Upper lobe of left lung (tissue), 6 donors: ENCODE results near the gene GADD45A. TPM values are rescaled to one million over a fixed set of nuclear protein-coding genes. Genes with fewer than 3 reads are reported as not detected.

Experiments
- ATAC-seq, 2 donors: fragments of 200-7000 bp; cut with Tn5 transposase; one replicate each; pipeline ENCODE4 v1.9.1; 2022; ENCODE audit warnings: mild to moderate bottlenecking in 2 of 2, moderate library complexity in 2 of 2; ENCODE audit not compliant: low FRiP score in 2 of 2
- DNase-seq, 2 donors: peaks; one replicate each; pipeline ENCODE4 v3.0.0-alpha.2; 2019 to 2020
- H3K27ac ChIP-seq, 4 donors: fragments of 200-600 bp; sonication (generic); one replicate each; pipeline ENCODE4 v1.5.1; 2016 to 2019
- H3K27me3 ChIP-seq, 4 donors: fragments of 200-600 bp; sonication (generic); one replicate each; pipeline ENCODE4 v1.5.1; 2017 to 2019
- H3K36me3 ChIP-seq, 4 donors: fragments of 200-600 bp; sonication (generic); one replicate each; pipeline ENCODE4 v1.5.1; 2016 to 2019
- H3K4me1 ChIP-seq, 4 donors: fragments of 200-600 bp; sonication (generic); one replicate each; pipeline ENCODE4 v1.5.1; 2018 to 2019
- H3K4me3 ChIP-seq, 4 donors: fragments of 200-600 bp; sonication (generic); one replicate each; pipeline ENCODE4 v1.5.1; 2017 to 2019; ENCODE audit warnings: mild to moderate bottlenecking in 2 of 4, moderate library complexity in 1 of 4
- H3K9me3 ChIP-seq, 4 donors: fragments of 200-600 bp; sonication (generic); one replicate each; pipeline ENCODE4 v1.5.1; 2018 to 2019
- CTCF ChIP-seq, 6 experiments: fragments of 450-650 bp in 4 of 6; fragments of 200-600 bp in 2 of 6; sonication (generic) in 2 of 6; IDR thresholded peaks; one replicate each; pipeline ENCODE4 v1.5.1; 2016 to 2019; ENCODE audit warnings: antibody characterized with exemption in 6 of 6
- EP300 ChIP-seq, 4 donors: sonication (generic); formaldehyde crosslinking; IDR thresholded peaks; one replicate each; pipeline ENCODE4 v1.5.1; 2017; ENCODE audit warnings: antibody characterized with exemption in 4 of 4, control low read depth in 2 of 4
- POLR2A ChIP-seq, 4 donors: fragments of 450-650 bp; IDR thresholded peaks; one replicate each; pipeline ENCODE4 v1.5.1; 2016 to 2017; ENCODE audit warnings: antibody characterized with exemption in 4 of 4, mild to moderate bottlenecking in 2 of 4
- POLR2AphosphoS5 ChIP-seq, 2 donors: sonication (generic); formaldehyde crosslinking; IDR thresholded peaks; one replicate each; pipeline ENCODE4 v1.5.1; 2017; ENCODE audit warnings: antibody characterized with exemption in 2 of 2
- WGBS, 2 donors: methylation state at CpG; one replicate each; pipeline ENCODE4 v1.1.5; 2017 to 2018; 5-methylcytosine and 5-hydroxymethylcytosine counted together
- total RNA-seq, 6 donors: library from RNA; depleted of rRNA in 4 of 6; stranded (reverse); fragments of >200 nt in 4 of 6; gene quantifications; one replicate each; pipeline versions ENCODE4 v1.1.0 to v1.2.1, GENCODE V29; 2016 to 2021
- donor health status: DM: no; HTN: no; CAD: no; lungs with moderate emphysema.
- donor health status: DM: no; HTN: yes; CAD: no; lungs with severe emphysema.

The GADD45A gene
- total RNA-seq, 6 donors from 2014 or later = 21.7 to 45.6 (median 28.2) TPM

- no peaks in the 10 kb centered on the region for H3K36me3 ChIP-seq
- no peak overlapping the region for H3K4me3 ChIP-seq
- peaks cover 12 to 24% (median 21%) of the 10 kb centered on the region in 4 donors for H3K4me1 ChIP-seq
- H3K27me3 ChIP-seq = no peaks in the 10 kb centered on the region
- ATAC-seq (no peak), DNase-seq (no peak)
- no peak overlapping the region for H3K27ac ChIP-seq
- 69 to 70% methylated on average over 2 of the region's 2 CpGs for WGBS, 2 donors
- TF ChIP-seq CTCF (IDR thresholded peaks at IDR 0.05) = no peak
- no peak for TF ChIP-seq EP300 (IDR thresholded peaks at IDR 0.05)
- no peak for TF ChIP-seq POLR2A (IDR thresholded peaks at IDR 0.05)
- TF ChIP-seq POLR2AphosphoS5 (IDR thresholded peaks at IDR 0.05) = no peak
- H3K9me3 ChIP-seq = no peaks in the 10 kb centered on the region
Observed at GRCh38 chr1:67721650-67722291, 36.8 kb downstream of the GADD45A start.

DNA sequence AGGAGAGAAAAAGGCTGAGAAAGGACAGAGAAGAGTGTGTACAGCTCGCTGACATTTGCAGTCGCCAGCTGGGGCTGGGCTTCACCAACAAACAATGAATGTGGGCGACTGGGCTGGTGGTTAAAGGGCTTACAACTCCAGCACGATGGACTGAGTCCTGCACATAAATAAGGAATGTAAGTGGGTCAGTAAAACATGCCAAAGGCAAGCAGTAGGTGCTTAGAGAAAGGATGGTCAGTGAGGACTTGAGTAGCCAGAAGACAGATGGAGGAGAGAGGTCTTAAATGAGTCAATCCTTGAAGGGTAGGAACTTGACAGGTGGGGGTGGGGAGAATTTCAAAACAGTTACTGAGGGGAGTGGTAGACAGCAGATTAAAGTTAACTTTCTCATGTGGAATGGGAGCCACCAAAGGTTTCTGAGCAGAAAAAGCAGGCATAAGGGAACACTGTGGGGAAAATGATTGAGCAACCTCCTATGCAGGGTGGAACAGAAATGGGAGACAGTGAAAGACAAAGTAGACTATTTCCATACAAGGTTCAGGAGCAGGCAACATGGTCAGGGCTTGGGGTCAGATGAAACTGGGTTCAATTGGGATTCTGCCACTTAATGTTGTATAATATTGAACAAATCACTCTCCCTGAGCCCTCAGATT lies 37.4 kb downstream of the GADD45A start:
- H3K4me1 ChIP-seq = peaks cover 12 to 26% (median 21%) of the 10 kb centered on the region in 4 donors

DNA sequence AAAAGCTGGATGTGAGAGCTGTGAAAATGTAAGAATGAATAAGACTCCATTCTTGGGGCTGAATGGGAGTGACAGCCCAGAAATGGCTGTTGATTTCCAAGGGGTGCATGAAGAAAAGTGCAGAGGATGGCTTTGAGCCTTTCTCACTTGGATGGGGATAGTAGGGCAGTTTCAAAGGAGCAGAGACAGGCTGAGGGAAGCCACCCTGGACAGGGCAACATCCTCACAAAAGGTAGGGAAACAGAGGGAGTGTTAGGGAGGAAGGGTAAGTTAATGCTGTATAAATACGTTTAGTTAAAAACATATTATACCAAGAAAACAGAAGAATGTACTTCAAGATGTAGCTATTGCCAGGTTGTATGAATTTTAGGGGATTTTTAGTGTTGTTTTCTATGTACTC lies 38.1 kb downstream of the GADD45A start:
- WGBS, 2 donors = 72 to 83% methylated on average over 1 of the region's 1 CpG
- ATAC-seq (no peak), DNase-seq (no peak)
- H3K36me3 ChIP-seq = no peaks in the 10 kb centered on the region
- no peaks in the 10 kb centered on the region for H3K27me3 ChIP-seq
- no peaks in the 10 kb centered on the region for H3K9me3 ChIP-seq
- no peak overlapping the region for H3K4me3 ChIP-seq
- peaks cover 12 to 26% (median 21%) of the 10 kb centered on the region in 4 donors for H3K4me1 ChIP-seq
- H3K27ac ChIP-seq = no peak overlapping the region
- TF ChIP-seq POLR2AphosphoS5 (IDR thresholded peaks at IDR 0.05) (no peak), CTCF (IDR thresholded peaks at IDR 0.05) (no peak), POLR2A (IDR thresholded peaks at IDR 0.05) (no peak), EP300 (IDR thresholded peaks at IDR 0.05) (no peak)

More for the DNA sequence above, 37.4 kb downstream of the GADD45A start:
- Histone ChIP-seq H3K9me3 (no peaks in the 10 kb centered on the region), H3K27me3 (no peaks in the 10 kb centered on the region), H3K27ac (no peak overlapping the region), H3K36me3 (no peaks in the 10 kb centered on the region), H3K4me3 (no peak overlapping the region)
- no peak for ATAC-seq
- no peak for DNase-seq
- WGBS, 2 donors = 73 to 84% methylated on average over 4 of the region's 4 CpGs
- TF ChIP-seq POLR2A (IDR thresholded peaks at IDR 0.05) = no peak
- no peak for TF ChIP-seq POLR2AphosphoS5 (IDR thresholded peaks at IDR 0.05)
- no peak for TF ChIP-seq EP300 (IDR thresholded peaks at IDR 0.05)
- TF ChIP-seq CTCF (IDR thresholded peaks at IDR 0.05) = no peak

GRCh38 chr1:67723620-67724019 lies 38.6 kb downstream of the GADD45A start:
- DNase-seq = no peak
- WGBS, 2 donors = 39% methylated on average over 2 of the region's 2 CpGs
- TF ChIP-seq POLR2A (IDR thresholded peaks at IDR 0.05) = no peak
- TF ChIP-seq EP300 (IDR thresholded peaks at IDR 0.05) = no peak
- no peak for TF ChIP-seq CTCF (IDR thresholded peaks at IDR 0.05)
- TF ChIP-seq POLR2AphosphoS5 (IDR thresholded peaks at IDR 0.05) = no peak
- peak in 1 of 2 donors; percentile 39 for ATAC-seq
- Histone ChIP-seq H3K27ac (no peak overlapping the region), H3K4me3 (no peak overlapping the region), H3K4me1 (peaks cover 12 to 26% (median 21%) of the 10 kb centered on the region in 4 donors), H3K27me3 (no peaks in the 10 kb centered on the region), H3K9me3 (no peaks in the 10 kb centered on the region), H3K36me3 (no peaks in the 10 kb centered on the region)
